ENCODE measurements around the gene KCNJ6.

Gene KCNJ6

DNA sequence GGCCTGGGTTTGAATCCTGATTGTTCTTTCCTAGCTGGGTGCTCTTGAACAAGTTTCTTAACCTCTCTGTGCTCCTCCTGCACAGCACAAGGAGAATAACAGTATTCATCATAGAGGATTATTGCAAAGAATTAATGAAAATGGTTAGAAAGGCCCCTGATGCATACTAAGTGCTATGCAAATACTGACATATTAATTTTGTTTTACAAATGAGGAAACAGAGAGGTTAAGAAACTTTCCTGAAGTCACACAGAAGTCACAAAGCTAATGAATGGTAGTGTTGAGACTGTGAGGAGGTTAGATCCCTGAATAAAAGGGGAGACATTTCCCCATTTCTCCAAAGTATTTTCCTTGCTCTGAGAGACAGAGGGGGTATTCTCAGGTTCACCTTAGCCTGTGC lies 99.0 kb downstream of the KCNJ6 start:
- no peak for DNase-seq (ENCODE audit: low read depth)

DNA sequence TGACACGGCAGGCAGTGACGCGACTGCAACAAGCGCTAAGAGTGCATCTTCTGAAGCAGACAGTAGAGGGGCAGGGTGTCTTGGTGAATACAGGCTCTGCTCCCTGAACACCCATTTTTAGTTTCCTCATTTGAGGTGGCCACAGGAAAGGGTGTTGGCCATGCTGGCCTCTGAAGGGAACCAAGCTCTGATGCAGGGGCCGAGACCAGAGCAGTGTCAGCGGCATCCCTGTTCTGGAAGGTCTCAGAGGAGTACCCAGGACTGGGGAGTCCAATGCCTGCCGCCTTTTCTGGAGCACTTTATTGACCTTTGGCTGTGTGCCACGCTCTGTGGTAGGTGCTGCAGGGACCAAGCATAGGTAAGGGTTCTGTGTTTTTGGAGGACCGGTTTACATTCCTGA lies 100.4 kb downstream of the KCNJ6 start:
- no peak for DNase-seq (ENCODE audit: low read depth)

DNA sequence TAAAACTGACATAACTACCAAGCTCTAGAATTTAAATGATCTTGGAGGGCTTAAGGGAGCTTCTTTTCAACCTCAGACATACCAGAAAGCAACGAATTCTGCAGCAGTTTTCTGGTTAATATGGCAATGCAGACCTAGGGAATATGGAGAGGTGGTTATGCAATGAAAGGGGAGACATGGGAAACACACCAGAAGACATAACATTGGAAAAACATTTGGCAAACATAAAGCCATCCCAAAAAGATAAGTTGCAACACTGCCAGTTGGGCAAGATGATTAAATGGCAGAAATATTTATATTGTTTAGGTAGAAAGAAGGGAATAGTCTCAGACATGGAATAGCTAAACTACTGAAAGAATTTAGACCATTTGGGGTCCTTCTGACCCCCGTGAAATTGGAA lies 104.5 kb downstream of the KCNJ6 start:
- DNase-seq (ENCODE audit: low read depth) = no peak

DNA sequence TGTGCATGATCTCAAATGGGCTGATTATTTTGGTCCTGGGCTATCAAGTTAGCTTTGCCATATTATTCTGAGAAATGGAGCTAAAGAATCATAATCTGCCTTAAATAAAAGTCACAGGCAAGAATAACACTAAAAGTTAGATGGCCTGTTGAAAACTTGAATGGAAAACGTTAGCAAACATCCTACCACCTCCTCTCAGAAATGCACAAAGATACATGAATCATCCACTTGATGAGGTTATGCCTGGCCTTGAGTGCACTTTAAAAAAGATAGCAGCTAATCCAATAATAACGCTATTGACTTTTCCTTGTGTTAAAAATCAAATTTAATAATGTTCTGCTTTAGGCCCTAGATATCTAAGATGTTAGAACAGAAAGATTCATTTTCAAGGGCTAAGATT lies 108.0 kb downstream of the KCNJ6 start:
- DNase-seq (ENCODE audit: low read depth) = no peak

DNA sequence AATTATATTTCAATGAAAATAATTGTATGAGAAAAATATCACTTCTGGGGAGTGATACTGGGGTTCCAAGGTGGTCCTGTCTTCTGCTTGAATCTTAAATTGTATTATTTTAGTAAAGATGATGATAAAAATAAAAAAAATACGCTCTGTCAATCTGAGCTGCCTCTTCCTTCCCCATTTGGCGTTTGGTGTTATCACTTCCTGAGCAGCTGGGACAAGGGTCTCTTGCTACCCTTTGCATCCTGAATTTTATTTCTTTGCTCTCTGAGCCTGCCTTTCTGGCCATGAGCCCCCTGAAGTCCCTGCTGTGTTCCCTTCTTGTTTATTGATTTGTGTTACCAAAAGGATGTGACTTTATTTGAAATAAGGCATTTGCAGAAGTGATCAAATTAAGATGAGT lies 111.0 kb downstream of the KCNJ6 start:
- DNase-seq (ENCODE audit: low read depth) = no peak

DNA sequence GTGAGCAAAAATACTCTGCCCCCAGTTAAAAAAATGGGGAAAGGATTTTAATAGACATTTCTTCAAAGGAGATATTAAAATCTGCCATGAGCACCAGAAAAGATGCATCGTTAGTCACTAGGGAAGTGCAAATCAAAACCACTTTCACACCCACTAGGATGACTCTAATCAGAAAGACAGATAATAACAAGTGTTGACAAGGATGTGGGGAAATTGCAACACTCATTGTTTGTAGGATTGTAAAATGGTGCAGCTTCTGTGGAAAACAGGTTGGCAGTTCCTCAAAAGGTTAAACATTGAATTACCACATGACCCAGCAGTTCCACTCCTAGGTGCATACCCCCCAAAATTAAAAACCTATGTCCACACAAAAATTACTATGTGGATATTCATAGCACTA lies 112.3 kb downstream of the KCNJ6 start:
- no peak for DNase-seq (ENCODE audit: low read depth)

DNA sequence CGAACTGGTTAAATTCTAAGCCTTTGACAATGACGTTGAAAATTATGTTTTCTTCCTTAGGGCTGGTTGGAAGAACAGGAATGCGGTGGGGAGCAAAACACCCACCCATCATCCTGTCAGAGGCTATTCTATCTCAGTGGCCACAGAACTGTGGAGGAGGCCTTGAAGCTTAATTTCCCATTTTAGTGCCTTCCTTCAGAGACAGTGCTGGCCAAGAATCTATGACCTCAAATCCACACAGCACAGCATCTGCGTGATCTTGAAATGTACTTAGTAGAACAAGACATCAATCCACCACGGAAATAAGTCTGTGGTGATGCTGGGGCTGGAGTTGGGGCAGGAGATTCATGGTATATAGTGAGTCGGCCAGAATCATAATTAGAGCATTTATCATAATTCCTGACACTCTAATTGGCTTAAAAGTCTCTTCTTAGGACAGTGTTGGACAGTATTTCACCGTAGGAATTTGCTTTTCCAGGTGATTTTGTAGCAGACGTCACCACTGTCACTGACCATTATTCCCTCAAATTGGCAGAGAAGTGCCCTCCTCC lies 113.1 kb downstream of the KCNJ6 start:
- DNase-seq (ENCODE audit: low read depth) = no peak

DNA sequence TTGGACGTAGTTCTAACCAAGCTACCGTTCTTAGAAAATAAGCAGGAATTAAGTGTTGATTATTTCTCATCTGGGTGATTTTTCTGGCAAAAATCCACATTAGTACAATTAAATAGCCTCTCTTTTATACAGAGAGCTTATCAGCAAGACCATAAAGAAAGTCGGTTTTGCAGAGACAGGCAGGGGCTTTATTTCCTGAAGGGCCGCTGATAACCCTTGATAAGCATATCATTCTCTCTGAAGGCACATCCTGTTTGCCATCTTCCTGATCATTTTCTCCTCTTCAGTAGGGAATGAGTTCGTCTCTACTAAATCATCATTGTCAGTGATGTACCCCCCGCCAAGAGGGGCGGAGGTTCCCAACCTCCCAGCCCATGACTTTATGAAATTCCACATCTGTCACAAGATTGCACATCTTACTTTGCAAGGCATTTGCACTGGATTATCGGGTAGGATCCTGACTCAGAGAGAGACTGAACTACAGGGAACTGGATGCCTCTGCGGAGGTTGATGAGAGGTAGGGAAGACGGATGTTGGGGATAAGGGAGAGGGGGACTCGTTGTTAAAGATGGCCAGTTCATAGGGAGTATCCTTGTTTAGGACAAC lies 115.7 kb downstream of the KCNJ6 start:
- DNase-seq (ENCODE audit: low read depth) = no peak

DNA sequence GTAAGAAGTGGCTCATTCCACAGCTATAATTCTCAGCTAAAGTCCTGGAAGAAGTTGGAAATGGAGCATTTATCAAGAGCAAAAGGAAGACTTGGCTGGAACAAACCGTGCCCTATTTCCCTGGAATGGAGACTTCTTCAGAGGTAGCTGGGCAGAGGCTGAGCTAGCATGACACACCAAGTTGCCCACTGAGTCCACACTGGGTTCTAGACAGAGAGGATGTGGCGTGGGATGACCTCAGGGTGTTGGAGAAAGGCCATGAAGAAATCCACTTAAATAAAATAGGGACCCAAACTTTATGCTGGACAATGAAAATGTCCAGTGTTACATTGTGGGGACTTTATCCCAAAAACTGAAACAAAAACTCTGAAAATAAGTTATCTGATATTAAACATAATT lies 116.2 kb downstream of the KCNJ6 start:
- no peak for DNase-seq (ENCODE audit: low read depth)

DNA sequence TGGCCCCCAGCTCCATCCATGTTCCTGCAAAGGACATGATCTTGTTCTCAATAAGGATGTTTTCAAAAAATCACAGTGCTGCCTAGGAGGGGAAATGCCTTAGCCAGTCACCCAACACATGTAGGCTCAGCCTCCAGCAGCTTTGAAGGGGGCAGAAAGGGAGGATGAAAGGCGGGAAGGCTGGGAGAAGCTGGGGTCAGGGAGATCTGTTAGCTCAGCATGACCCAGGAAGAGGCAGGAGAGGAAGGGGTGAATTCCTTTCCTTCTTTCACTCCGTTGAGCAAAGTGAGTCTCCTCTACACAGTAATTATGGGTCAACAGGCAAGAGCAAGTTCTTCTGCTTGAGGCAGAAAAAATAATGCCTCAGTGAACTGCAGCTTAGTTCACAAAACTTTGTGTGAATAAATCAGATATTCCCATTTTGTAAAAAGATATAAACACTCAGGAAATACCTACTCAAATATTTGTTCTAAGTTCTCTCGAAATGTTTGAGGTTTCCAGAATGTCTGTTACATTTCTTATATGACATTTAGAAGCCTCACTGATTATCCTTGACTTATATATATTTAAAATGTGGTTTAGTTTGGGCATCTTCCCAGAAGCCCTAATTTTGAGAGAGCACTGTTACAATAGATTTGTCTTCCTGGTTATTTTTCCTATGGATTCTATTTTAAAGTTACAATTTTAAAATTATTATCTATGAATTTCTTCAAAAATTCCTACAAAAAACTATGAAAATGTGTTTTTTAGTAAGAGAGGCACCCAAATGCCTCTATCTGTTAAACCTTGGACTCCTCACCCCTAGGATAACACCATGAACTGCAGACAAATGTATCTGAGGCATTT lies 116.8 kb downstream of the KCNJ6 start:
- no peak for DNase-seq (ENCODE audit: low read depth)

DNA sequence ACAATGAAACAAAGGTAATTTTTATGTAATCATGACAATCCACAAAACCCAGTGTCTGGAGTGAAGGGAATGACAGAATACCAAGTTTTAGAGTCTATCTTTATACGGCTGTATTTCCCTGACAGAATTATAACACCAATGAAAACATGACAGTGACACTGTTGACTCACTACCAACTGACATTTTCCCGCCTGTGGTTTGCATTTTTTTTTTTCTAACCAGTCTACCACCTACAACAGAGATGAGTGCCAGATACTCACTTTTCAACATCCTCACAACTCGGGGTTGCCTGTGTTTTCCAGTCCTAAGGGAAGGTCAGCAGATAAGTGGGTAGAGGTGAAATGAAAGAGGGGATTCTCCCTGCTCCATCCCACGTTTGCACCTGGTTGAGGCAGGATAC lies 118.9 kb downstream of the KCNJ6 start:
- DNase-seq (ENCODE audit: low read depth) = no peak

DNA sequence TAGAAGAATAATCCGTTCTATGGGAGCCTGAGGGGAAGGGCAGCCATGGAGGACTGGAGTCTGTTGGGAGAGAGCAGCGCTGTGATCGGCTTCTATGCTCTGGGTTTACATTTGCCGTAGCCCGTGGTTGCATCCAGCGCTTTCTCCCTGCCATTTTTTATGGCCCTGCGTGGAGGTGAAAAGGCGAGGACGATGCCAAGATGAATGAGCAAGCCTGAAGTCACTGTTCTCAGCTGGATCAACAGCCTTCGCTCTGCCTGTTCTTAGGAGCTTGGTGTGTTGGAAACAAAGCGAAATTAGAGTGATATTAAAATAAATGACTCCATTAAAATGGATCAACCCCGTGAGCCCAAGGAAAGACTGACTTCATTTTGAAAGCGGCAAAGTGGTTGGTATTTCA lies 120.2 kb downstream of the KCNJ6 start:
- no peak for DNase-seq (ENCODE audit: low read depth)

DNA sequence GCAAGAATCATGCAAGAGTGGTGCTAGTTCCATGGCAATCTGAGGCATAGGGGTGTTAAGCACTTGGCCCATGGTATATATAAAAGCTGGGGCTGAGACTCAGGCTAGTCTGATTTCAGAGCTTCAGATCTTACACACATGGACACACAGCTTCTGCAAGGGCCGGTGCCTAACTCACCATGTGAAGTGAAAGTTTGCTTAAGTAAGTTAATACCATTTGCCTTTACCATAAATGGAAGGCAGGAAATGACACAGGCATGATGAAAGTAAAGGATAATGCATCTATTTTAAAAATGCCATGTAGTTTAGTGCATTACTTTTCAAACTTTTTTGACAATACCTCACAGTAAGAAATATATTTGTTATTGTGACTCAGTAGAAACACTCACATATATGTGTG lies 122.6 kb downstream of the KCNJ6 start:
- DNase-seq (ENCODE audit: low read depth) = no peak

DNA sequence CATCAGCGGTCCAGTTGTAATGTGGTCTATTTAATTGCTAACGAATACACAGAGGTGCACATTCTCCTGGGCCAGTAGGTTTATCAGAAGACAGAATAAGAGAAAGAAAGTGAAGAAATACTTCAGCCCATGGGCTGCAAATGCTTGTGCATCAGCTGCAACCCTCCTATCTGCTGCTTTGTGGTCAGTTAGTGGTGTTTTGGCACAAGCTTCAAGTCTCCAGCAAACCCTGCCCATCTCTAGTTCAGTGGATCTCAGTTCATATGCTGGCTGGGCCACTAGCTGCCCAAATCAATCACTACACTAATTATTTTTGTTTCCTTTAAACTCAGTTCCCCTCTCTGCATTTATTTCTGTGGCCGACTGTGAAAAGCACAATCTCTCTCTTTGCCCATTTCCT lies 124.2 kb downstream of the KCNJ6 start:
- no peak for DNase-seq (ENCODE audit: low read depth)

DNA sequence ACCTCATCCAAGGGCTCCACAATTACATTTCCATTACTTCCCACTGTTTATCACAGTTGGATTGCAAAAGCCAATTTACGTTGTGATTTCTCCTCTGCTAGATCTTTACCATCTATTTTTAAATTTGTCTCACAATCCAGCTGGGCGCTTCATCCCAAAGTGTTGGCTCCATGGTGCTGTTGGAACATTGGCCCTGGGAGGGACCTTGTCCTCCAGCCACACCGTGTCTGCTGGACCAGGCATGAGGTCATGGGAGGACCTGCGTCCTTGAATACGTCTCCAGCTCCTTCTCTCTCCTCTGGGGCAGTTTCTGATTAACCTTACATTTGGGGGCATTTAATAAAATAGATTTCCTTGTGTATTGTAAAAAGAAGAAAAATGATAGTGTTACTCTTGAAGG lies 125.4 kb downstream of the KCNJ6 start:
- DNase-seq (ENCODE audit: low read depth) = no peak

DNA sequence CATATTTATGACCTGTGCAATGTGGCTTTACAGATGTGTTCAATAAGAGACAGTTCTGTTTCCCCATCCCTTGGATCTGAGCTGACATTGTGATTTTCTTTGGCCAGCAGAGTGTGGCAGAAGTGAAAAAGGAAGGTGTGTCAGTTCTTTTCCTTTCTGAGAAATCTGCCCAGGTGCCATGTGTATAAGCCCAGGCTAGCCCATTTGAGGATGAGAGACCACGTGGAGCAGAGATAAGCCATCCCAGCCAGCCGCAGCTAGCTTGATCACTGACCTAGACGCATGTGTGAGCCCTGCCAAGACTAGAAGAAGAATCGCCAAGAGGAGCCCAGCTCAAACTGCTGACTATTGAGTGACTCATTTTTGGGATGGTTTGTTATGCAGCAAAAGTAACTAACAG lies 127.8 kb downstream of the KCNJ6 start:
- no peak for DNase-seq (ENCODE audit: low read depth)

DNA sequence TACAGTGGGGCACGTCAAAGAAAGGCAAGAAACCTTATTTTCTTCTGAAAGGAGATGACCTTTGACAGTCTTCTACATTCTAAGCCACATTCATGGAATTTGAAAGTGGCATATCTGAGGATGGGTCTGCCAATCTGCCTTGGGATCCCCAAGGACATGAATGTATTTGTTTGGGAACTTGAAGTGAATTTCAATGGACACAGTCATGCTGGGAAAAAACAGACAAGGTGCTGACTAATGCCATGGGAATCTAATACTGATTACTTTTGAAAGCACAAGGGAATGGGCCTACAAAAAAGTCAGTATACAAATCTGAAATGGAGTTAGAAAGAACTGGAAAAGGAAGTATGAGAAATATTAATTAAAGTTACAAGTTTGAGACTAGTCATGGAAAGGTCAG lies 128.8 kb downstream of the KCNJ6 start:
- DNase-seq (ENCODE audit: low read depth) = no peak

DNA sequence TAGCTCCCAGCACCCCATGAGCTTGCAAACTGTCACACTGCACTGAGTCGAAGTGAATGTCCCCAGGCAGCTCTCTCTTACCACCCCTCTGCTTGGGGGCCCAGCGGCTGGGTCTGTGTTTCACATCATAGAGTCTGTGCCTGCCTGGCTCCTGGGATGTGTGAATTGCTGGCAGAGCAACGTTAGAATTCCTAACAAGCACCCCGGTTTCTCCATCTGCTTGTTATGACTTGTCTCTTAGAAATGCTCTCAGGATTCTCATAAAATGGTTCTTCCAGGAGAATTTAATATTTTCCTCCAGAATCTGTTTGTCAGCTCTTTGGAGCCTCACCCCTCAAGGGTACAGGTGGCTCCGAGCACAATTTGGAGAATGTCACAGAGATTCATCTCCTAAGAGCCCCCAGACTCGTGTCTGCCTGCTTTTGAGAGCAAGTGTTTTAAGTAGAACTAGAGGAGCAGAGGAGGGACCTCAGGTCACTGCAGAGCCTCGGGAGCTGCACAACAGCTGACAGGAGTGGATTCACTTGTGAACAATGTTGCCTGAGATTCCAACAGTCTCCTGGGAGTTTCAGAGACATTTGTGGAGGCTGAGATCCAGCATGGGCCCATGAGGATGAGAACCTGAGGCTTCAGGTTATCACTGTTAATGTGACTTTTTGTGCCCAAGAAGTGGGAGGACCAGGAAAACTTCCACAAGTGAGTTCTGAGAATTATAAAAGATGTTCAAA lies 131.5 kb downstream of the KCNJ6 start:
- no peak for DNase-seq (ENCODE audit: low read depth)

DNA sequence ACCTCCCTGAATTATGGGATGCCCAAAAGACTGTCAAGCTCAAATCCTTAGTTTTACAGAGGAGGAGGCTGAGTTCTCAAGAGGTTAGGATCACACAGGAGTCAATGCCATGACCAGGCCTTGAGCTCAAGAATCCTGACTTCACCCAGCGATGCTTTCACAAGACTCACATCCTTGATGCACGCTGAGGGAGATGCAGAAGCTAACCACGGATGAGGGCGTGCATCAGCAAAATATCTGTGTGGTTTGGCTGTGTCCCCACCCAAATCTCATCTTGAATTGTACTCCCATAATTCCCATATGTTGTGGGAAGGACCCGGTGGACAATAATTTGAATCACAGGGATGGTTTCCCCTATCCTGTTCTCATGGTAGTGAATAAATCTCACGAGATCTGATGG lies 133.2 kb downstream of the KCNJ6 start:
- DNase-seq (ENCODE audit: low read depth) = no peak

DNA sequence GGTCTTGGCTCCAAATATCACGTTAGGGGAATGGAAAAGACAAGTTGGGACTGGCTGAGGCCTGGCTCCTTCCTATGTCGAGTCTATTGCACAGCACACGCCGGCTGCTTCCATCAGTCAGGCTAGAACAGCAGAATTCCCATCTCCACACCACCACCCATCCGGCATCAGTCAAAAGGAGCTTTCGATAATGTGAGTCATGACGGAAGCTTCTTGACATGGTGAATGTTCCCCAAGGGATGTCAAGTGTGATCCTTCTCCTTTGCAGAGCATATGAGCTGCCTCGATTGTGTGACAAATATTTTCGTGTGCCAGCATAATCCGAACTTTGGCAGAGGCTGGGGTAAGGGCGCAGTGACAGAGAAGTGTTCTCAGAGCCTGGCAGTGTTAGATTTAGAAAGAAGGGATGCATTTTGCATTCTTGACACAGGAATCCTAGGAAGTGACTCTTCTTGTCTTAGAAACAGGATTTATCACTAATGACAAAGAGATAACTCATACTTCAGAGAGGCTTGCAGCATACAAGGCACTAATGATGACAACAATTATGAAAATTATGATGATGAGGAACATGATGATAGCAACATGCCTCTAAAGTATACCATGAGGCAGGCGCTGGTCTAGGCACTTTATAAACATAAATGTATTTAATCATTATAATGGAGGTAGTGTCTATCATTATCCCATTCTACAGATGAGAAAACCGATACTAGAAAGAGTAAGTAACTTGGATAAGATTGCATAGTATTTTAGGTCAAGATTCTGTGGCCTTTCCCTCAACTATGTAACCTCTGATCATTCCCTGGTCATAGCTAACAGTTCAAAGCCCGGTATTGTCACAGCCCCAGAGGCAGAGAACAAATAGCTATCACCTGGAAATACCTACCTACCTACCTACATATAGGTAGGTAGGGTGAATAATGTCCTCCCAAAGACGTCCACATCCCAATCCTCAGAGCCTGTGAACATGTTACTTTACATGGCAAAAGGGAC lies 135.0 kb downstream of the KCNJ6 start:
- DNase-seq (ENCODE audit: low read depth) = no peak

DNA sequence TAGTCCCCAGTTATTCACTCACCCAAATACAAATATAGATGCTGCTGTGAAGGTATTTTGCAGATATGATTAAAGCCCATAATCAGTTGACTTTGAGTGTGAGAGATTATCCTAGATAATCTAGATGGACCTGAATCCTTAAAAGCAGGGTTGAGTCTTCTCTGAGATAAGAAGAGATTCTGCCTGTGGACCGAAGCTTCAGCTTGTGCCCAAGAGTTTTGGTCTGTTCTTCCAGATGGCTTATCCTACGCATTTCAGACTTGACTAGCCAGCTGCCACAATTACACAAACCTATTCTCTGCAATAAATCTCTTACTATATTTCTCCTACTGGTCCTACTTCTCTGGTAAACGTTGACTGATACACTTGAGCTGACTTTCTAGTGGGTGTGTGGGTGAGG lies 145.1 kb downstream of the KCNJ6 start:
- DNase-seq (ENCODE audit: low read depth) = no peak

DNA sequence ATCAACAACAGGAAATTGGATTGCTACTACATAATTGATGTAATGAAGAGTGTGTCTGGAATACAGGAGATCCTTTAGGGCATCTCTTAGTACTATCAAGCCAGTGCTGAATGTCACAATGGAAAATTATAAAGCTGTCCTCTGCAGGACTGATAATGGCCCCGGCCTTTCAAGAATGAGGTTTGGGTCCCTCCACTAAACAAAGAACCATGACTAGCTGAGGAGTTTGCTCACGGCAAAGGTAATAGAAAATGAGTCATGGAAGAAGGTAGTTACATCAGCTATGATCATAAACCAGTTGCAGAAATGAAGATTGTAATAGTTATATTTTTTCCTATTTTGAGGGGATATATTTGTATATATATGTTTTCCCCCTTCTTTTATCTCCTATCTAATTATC lies 145.8 kb downstream of the KCNJ6 start:
- no peak for DNase-seq (ENCODE audit: low read depth)
